HG03571 (cell line): ENCODE measurements around the gene TOX4.
"Not testable (repeated sequence)": the region's sequence is repeated elsewhere in the genome, so short reads cannot be mapped to it uniquely, and the experiment has no call there.

Experiments
- ATAC-seq: cut with Tn5 transposase; IDR thresholded peaks from one replicate; pipeline ENCODE4 v1.9.1; 2021; ENCODE audit not compliant: unreplicated experiment

TOX4 gene

GRCh38 chr14:21476925-21477681 is at the start of gene TOX4, which contains the start of gene RAB2B:
TOX4 (plus strand) TSS chr14:21477195; CDS start chr14:21477279, 84 bp downstream.
RAB2B (minus strand) TSS chr14:21476959; CDS start chr14:21476872, 87 bp downstream.
- peak; percentile 99 for ATAC-seq

- no peak for ATAC-seq
Observed at GRCh38 chr14:21428930-21429329, 48.1 kb upstream of the TOX4 start.

DNA sequence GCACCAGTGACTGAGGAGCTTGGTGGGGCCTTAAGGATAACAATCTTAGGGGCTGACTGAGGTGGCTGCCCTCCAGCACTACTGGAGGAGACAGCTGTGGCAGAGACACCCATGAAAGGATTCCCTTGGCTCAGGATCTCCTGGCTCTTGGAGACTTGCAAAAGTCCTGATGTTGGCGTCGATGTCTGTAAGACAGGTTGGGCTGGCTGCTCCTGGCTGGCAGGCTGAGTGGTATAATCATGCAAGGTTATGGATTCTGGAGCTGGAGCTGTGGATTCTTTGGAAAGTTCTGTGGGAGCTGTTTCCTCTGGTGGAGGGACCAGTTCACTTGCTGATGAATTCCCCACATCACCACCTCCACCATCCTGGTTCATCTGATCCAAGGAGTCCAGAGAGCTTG is 45.9 kb upstream of the TOX4 start:
- ATAC-seq = no peak

DNA sequence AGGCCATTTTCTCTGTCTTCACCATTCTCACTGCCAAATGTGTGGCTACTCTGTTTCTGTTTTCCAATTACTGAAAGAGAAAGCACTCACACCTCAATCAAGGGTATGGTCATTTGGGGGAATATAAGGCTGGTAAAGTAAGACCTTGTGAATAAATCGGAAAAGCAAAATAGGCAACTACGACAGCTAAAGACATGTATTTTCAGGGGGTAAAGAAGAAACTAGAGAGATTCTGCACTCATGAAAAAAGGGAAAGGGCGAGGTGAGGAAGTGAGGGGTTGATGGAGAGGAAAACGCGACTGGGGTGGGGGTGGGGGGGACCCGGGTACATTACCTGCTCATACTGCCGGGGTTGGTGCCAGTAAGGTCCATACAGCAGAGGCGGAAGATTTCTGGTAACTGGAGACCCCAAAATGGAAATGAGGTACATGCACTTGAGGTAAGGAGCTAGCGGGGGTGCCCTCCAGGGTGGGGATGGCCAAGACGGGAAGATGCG is 40.4 kb upstream of the TOX4 start:
- no peak for ATAC-seq

- ATAC-seq = peak; percentile 96
Observed at GRCh38 chr14:21437063-21437901, 39.7 kb upstream of the TOX4 start.

- ATAC-seq = no peak
Observed at GRCh38 chr14:21440859-21441258, 36.1 kb upstream of the TOX4 start.

- not testable (repeated sequence) for ATAC-seq
Observed at GRCh38 chr14:21442657-21443056, 34.3 kb upstream of the TOX4 start.

DNA sequence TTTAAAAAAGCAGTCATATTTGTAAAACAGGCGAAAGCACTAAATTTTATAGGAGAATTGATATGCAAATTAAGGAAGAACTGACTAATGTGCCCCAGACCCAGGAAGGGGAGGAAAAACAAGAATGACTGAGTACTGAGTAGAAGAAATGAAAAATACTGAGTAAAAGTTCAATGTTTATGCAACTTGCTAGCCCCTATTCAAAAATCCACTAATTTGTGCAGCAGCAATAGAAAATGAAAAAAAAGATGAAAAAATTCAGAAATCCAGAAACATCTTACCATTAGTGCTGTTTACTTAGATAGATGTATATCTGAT is 27.1 kb upstream of the TOX4 start:
- no peak for ATAC-seq

GRCh38 chr14:21454843-21455544 is 22.0 kb upstream of the TOX4 start:
- ATAC-seq = no peak

DNA sequence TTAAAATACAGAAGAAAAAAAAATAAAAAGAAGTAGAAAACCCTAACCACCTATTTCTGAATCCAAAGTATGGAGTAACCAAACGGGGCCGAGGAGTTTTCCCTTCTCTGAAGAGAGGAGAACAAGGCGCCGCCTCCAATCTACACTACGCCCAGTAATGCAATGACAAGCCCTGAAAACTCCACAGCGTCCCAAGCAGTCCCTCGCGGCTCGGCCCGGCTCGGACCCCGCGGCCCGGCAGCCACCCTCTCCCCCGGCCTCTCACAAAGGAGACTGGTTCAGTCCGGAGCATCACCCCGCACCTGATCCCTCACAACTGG is 21.4 kb upstream of the TOX4 start:
- ATAC-seq = peak; percentile 12

DNA sequence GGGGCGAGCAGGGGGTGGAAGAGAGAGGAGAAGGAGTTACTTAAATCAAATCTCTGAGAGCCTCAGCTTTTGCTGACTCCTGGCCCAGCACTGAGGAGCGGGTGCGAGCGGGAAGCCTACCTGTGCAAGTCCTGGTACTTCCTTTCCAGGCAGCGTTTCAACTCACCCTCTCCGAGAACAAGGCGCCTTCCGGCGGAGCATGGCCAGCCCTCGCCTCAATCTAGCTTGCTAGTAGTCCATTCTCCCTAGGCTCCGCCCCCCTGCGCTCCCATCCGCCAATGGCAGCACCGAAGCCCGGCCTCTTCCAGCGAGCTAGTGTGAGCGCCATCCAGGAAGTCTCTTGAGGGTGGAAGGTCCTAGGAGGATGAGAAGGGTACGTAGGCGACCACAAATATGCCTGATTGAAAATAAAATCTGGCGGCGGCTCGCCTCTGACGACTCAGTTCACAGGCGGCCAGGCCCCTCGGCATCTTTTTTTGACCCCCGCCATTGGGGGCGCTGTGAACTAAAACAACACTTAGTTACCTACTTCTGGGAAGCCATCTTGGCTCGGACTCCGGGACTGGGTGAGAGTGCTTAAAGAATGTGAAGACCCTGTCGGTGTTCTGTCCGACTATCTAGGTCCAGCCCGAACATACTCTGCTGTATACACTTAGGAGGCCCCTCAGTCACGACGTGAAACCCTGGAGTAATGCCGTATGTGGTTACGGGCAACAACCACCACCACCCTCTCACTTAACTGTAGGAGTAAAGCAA is 20.9 kb upstream of the TOX4 start, which contains the start of gene CHD8:
TSS of gene CHD8 (minus strand) at position 212 of the 756 bp plus-strand sequence. CDS start 24,480 bp downstream, outside the sequence.
- ATAC-seq = peak; percentile 94

GRCh38 chr14:21467616-21468015 is 9.4 kb upstream of the TOX4 start:
- no peak for ATAC-seq

DNA sequence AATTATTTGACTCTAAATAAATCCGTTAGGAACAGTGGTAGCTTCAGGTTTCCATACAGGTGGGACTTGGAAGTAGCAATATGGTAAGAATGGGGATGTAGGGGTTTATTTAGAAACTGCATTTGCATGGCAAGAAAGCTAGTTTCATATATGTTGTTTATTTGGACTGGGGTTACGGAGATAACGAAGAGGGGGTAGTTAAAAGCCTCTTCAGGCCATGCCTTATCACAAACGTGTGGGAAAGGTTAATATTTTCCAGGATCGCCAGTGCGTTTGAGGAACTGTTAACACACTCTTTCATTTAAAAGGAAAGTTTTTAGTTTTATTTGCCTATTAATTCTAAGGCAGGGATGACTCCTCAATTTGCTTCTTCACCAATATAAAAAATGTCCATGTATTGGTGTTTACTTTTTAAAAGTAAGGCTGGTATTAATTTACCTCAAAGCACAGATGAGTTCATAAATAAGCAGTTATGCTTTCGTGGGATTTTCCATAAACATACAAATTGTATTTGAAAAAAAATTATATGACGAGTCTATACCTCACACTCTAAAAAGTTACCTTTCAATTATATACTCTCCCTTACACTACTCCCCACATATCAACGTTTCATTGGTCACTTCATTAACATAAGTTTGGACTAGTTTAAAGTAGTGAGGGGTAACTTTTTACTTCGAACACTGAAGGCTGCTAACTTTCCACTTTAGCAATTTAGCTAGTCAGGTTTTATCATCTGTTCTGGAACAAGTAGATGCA is 1.1 kb upstream of the TOX4 start:
- ATAC-seq = no peak

DNA sequence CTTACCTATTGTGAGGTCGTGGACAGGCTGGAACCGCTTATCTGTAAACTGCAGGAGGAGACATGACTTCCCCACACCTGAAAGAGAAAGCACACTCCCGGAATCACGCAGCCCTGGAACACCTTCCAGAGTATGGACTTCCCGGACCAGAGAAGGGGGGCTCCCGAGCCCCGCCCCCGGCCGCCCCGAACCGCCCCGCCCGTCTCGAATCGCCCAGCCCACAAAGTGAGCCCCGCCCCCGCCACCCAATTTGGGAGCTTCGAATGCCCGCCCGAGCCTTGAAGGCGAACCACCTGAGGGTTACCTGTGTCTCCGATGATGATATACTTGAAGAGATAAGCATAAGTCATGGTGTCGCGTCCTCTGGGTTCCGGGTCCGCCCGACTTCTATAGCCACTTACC is 471 bp upstream of the TOX4 start:
- ATAC-seq = peak; percentile 27

- ATAC-seq = no peak
Observed at GRCh38 chr14:21486640-21487087, 9.7 kb downstream of the TOX4 start.

DNA sequence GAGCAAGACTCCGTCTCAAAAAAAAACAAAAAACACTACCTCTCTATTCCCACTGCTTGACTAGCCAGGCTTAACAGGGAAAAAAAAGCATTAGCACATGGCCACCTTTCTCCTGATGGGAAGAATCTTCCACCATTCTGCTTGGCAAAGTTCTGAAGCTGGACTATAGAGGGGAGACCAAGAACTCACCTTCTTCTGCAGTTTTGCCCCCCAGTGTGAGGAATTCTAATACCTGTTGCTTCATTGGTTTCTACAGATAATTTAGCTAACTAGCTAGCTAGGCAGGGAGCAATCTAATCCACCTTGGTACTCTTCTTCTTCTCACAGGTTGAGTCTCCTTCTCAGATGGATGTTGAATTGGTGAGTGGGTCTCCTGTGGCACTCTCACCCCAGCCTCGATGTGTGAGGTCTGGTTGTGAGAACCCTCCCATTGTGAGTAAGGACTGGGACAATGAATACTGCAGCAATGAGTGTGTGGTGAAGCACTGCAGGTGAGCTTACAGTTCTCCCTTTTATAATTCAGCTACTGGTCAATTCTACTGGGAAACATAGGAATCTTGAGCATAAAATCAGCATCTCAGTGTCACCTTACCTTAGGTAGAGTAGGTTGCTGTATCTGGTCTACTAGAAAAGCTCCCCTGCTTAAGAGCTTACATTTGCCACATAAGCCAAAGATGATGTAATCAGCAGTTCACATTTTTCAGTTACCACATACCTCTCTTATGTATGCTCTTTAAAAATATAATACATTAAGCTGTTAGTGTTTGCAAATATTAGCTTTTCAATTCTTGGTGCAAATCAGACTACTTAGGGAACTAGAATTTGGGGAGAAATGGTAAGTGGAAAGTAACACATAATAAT is 18.1 kb downstream of the TOX4 start:
- no peak for ATAC-seq

DNA sequence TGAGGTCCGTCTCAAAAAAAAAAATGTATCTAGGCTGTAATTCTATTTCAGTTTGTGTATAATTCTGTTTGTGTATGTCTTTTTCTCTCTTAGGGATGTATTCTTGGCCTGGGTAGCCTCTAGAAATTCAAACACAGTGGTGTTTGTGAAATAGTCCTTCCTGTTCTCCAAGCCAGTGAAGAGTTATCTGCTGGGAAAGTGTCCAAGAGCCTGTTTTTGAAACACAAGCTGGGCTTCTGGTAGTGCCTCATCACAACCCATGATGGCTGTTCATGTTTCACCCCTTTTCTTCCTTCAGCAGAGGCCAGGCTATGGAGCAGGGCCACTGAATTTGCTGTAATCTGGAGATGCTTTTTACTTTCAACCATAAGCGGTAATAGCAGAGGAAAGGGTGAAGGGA is 19.5 kb downstream of the TOX4 start:
- no peak for ATAC-seq

DNA sequence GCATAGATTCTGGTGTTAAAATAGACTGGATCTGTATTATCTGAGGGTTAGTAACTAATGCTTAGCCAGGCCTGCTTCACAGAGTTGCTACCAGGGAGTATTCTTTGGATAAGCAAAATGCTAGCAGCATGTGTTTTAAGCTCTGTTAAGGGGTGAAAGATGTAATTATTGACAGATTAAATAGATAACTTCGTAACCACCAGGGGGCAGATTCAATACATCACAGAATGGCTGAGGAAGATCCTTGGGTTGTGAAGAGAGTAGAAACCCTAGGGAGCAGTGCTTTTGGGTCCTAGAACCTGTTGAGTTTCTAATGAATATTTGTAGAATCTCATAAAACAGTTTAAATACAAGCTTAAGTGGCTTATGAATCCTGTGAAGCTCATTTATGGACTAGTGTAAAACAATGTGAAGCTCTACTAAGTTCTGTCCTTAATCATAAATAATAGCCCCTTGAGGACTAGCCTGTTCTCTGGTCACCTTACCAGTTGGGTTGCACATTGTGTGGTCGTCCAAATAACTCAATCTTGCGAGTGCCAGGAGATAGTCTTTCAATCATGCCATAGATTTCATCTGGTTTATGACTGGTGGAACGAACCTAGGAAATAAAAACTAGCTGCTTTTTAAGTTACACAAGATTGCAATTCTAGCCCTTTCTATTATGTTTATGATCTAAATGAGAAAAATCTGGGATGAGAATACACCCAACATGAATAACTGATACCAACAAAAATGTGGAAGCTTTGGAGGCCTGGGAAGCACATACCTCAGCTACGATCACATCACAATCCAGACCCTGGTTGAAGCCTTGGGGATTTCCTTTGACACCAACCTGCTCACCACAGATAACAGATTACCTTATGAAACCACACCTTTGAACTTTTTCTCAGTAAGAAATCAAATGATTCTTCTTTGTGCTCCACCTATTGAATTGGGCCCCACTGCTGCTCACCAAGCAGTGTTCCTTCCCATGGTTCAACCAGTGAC is 21.8 kb downstream of the TOX4 start:
- ATAC-seq = no peak
